Inflammatory macrophage treated with lipopolysaccharide for 4 hours (primary cell): ENCODE measurements around the gene KERA.

ENCODE experiments used
- DNase-seq: peaks from one replicate; pipeline ENCODE4 v3.0.0-alpha.2; 2020

The KERA gene

DNA sequence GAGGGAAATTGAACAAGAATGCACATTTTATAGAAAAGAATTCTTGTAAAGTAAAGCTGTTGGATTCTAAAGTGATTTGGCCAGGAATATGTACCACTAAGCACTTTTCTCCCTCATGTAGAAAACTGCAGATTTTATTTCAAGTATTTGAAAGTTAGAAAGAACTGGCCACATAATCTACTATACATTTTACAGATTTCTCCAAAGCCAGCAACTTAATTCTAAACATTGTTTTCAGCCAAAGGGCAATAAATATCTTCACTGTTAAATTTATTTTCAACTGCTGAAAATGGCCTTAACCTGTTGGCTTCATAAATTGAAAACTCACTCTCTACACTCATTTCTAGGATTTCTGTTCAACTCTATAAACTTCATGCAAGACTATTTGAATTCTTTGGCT, 15.6 kb upstream of the KERA start:
- no peak for DNase-seq

GRCh38 chr12:91072931-91073330, 15.1 kb upstream of the KERA start:
- DNase-seq = no peak

GRCh38 chr12:91070936-91071335, 13.1 kb upstream of the KERA start:
- DNase-seq = no peak

GRCh38 chr12:91065396-91065795, 7.6 kb upstream of the KERA start:
- DNase-seq = no peak

DNA sequence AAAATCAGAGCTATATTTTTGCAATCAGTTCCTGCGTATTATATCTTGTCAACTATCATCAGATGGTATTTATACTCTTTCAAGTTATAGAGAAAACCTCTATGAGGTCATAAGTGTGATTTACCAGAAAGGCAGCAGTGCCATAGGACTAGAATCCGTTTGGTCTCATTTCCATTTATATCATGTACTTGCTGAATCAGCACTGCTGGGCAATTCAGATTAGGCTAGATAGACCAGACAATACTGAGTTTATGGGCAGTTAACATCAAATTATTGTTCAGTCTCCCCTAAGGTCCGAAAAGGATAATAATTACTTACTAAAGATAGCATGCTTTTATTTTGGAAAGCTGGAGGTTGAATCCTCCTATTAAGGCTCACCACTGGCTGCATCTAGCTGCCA, 6.8 kb upstream of the KERA start:
- DNase-seq = no peak

- DNase-seq = no peak
Observed at GRCh38 chr12:91061091-91061490, 3.3 kb upstream of the KERA start.

DNA sequence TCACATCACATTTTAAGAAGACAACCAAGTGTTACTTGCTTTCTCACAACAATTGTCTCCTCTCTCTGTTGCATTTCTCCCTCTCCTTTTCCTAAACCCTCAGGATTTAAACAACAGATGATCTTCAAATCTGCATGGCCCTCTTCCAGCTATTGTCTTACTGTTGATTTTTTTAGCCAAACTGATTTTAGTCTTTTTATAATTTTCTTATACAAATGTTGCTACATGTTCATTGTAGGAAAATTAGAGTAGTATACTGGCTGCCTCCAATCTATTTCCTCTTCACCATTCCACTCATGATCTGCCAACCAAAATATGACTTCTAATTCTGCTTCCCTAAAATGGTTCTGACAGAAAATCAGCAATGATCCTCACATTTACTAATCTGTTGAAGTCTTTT, 1.4 kb upstream of the KERA start:
- no peak for DNase-seq

DNA sequence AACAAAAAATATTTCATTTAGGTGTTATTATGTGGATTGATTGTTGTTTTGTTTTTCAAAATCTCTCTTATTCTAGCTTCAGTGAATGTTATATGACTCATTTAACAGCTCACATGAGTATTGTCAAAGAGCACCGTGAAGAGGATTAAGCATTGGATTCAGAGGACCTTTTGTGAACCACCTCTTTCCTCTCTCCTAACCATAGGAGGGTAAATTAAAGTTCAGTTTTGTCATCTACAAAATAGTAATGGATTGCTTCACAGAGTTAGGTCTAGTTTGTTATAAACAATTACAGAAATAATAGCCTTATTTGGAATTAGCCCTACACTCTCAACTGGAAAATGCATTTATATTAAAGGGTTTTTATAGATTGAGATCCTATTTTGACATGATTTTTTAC, 962 bp upstream of the KERA start:
- DNase-seq = no peak

DNA sequence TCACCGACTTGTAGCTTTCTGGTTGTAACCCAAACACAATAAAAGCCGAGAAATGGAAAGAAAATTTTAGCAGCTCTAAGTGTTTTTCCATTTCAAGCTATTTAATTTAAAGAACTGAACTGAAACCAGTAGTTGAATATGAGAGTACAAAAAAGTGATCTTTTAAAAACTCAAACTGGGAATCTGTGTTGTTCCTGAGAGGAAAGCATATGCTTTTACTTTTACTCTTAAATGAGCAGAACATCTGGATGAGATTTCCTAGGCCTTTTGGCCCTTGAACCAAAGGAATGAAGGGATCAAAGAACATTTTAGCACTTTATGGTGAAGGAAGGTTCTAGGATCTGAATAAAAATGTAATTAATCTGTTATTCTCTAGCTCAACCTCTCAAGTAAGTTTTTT, 1.3 kb downstream of the KERA start:
- no peak for DNase-seq

DNA sequence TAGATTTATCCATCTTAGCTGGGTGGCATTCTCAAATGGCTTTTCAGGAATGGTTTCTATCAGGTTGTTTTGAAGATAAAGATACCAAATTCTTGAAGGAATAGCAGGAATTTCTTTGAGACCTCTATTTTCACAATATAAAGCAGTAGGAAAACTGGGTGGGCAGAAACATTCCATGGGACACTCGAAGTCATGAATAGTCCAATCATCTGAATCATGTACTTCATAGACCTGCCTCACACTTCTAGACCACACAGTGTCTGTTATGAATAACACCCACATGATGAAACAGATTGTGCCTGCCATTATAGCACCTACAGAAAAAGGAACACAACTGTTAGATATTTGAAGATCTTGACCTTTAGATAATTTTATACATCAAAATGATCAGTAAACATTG, 1.8 kb downstream of the KERA start:
- DNase-seq = no peak

DNA sequence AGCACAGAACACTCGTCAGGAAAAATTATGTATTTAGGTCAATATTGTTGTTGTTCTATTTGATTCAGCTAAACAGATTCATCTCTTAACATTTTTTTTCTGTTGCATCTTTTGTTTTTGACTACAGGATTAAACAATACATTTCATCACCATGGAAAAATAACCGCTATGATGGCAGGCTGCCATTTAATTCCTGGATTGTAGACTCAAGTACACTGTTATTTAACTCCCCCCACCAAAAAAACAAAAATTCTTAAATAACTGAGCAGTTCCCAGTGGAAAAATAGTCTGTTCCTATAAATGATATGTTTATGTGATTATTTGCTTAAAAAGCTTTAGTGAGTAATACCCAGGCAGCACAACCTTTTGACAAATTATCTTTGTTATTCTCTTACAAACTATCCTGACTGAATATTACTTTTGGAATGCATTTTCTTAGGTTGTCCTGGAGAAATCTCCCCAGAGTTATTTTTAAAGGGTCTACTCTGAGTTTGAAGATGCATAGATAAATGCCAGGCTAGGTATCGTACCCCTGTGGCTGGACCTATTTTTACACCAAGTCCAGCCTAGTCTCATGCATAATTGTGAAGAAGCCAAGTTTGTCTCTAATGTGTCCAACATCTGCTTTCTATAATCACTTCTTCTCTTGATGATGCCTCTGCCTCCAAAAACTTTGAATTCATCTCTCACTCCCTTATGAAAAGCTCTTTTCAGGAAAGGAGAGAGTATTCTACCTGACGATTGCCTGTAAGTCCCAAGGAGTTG, 3.7 kb downstream of the KERA start:
- no peak for DNase-seq

DNA sequence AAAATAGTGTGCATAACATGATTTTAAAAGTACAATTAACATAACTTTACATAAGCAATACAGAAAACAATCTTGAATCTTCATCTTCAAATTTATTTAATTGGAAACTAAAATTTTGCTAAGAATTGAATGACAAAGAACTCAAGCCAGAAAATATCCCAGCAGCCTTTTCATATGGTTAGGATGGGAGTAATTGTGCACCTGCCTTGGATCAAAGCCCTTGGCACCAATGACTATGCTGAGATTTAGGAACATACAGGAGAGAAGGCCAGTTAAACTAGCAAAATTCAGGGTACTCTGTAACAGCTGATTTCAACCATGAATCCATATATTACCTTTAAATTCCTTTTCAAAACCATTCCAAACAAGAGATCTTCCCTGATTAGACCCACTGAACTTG, 5.8 kb downstream of the KERA start:
- DNase-seq = no peak

- DNase-seq = no peak
Observed at GRCh38 chr12:91044586-91044985, 13.2 kb downstream of the KERA start.

- DNase-seq = no peak
Observed at GRCh38 chr12:91043408-91043807, 14.4 kb downstream of the KERA start.

GRCh38 chr12:91040096-91040755, 17.6 kb downstream of the KERA start:
- DNase-seq = no peak

GRCh38 chr12:91037276-91037675, 20.5 kb downstream of the KERA start:
- DNase-seq = no peak

DNA sequence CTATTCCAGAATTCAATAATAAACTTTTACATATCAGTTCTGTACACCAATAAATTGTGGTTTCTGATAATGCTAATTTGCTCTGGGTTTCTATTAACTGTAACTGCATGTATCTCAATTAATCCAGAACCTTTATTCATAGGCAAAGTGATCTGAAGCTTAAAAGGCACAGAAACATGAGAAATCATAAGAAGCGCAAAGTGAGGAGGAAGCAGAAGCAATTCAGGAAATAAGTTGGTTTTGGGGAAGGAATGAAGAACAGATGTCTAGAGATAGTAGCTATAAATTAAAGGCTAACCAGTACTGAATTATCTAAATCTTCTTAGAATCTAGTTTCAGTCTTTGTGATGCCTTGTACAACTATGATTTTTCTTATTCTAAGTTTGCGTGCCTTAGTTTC, 24.6 kb downstream of the KERA start:
- DNase-seq = no peak

DNA sequence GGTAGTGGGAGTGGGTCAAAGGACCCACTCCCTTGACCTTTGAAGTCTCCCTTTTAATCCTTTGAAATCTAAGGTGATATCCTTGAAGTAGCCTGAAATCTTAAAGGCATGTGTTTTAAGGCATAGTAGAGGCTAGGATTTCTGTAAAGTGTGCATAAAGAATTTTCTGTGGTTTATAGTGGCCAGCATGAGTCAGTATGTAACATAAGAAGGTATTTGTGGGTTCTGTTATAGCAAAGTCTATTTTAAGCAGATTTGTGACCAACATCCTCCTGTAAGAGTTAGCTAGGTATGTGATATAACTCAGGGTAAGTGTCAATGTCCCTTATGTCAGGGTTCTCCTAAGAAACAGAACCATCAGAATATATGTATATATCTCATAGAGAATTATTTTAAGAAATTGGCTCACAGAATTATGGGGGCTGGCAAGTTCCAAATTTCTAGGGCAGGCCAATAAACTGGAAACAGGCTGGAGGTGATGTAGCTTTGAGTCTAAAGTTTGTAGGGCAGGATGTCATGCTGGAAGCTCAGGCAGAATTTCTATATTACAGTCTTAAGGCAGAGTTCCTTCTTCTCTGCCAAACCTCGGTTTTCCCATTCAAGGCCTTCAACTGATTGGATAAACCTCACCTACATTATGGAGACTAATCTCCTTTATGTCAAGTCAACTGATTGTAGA, 34.4 kb downstream of the KERA start:
- DNase-seq = no peak

DNA sequence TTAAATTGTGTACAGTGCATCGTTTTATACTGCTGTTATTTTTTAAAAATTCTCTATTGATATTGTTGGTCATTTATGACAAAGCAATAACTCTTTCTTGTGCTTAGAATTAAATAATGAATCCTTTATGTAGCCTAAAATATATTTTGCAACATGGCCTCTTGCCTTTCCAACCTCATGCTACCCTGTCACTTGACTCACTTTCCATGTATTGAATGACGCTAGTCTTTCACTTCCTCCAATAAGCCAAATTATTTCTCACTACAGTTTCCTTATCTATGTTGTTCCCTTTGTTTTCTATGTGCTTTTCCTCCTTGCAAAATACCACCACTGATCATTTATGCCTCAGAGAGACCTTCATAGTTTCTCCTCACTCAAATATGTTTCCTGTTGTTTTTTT, 36.7 kb downstream of the KERA start:
- peak; percentile 45 for DNase-seq

- no peak for DNase-seq
Observed at GRCh38 chr12:91019455-91019854, 38.4 kb downstream of the KERA start.

DNA sequence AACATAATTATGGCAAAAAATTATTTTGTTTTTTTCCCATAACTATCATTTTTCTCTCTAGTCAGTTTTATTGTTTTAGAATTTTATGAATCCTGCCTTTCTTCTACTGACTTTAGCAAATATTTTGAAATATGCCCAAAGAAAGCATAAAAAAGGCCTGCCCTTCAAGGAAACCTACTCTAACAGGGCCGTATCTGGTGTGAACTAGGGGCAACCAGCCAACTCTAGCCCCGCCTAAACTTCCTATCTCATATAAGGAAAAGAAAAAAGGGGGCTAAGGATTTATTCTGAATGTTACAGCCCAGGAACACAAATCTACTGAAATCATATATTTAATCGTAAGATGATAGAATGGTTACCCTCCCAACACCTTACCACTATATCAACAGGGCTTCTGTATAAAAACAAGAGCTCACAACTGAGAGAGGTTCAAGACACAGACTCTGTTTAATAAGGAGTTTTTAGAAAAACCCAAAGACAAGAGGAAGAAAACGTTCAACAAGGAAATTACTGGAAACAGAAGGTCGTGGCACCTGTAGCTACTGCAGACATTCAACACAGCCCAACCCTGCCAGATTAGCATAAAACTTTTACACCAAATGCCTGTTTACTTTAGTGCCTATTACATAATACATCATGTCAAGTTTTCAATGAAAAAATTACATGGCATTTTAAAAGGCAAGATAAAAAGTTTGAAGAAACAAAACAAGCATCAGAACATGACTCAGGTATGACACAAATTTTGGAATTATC, 40.1 kb downstream of the KERA start:
- DNase-seq = no peak

DNA sequence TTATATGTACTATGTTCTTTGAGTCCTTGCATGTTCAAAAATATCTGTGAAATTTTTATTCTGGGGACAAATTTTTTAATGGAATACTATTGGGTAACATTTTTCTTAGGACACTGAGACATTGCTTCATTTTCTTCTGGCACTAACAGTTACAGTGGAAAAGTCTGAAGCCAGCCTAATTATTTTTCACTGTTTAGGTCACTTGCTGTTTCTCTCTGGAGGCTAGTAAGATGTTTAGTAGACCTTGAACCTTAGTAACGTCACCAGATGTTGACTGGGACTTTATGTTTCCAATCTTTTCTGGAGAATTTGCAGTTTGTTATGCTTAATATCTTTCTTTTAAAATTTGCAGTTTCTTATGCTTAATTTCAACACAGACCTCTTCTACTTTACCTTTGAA, 40.8 kb downstream of the KERA start:
- DNase-seq = no peak

DNA sequence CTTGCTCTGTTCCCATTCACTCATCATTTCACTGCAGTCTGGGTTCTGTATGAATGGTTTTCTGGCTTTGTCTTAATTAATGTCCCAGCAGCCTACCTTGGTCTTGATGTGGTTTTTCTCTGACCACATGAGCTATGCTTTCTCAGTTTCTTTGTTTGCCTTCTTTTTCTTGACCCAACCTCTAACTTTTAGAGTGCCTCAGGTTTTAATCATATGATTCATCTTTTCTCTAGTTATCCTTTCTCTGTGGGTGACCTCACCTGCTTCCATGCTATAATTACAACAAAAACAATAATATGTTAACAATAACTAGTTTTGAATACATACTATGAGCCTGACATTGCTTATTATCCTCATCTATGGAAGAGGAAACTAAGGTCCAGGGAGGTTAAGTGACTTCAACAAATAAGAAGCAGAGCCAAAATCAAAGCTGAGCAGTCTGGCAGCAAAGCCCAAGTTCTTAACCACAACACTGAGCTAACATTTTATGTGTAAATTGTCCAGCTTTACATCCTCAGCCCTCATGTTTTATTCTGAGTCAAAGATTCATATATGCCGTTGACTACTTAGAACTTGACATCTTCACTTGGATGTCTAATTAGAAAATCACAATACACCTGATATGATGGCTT, 48.4 kb downstream of the KERA start:
- DNase-seq = no peak
